HS-27A (cell line): Measurements from ENCODE around the gene RAD9B.
A peak's percentile ranks its signal among the peaks of the same experiment; 100 is the strongest.
"Not testable (repeated sequence)": the region's sequence is repeated elsewhere in the genome, so short reads cannot be mapped to it uniquely, and the experiment has no call there.

ENCODE experiments used
- DNase-seq: peaks from one replicate; pipeline ENCODE4 v3.0.0-alpha.2; 2012; ENCODE audit warnings: low read depth, missing footprints

Gene RAD9B

DNA sequence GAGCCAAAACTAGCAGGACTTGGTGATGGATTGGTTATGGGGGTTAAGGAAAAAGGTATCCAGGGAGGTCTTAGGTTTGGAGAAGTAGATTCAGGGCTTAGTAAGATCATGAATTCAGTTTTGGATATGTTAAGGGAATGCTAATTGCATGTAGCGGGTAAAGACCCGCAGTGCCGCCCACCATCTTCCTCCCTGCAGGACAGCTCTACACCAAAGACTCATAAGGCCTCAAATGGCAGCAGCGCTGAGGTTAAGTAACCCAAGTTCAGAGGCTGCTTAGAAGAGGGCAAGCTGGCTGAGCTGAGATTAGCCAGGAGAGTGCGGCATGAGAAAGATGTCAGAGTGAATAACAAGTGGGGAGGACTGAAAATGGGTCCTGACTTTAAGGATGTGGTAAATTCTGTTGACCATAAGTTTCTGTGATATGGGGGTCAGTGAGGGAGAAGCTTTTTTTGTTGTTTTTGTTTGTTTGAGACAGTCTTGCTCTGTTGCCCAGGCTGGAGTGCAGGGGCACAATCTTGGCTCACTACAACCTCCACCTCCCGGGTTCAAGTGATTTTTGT lies 26.2 kb downstream of the RAD9B start:
- no peak for DNase-seq

DNA sequence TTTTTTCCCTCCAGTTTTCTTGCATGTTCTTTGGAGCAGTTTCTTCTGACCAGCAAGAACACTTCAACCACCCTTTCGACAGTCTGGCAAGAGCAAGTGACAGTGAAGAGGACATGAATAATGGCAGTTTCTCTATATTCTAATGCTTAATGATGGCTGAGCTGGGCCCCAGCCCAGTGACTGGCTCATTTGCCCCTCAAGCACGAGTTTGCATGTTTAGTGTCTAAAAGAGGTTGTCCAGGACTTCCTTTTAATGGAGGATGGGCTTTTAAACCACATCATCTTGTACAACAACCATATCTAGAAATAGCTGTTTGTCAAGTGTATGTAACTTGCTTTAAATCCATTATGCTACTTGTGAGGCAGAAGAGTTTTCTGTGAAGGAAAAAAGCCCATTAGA lies 28.4 kb downstream of the RAD9B start:
- no peak for DNase-seq

GRCh38 chr12:110531741-110532333 lies 29.7 kb downstream of the RAD9B start:
- DNase-seq, result no peak

DNA sequence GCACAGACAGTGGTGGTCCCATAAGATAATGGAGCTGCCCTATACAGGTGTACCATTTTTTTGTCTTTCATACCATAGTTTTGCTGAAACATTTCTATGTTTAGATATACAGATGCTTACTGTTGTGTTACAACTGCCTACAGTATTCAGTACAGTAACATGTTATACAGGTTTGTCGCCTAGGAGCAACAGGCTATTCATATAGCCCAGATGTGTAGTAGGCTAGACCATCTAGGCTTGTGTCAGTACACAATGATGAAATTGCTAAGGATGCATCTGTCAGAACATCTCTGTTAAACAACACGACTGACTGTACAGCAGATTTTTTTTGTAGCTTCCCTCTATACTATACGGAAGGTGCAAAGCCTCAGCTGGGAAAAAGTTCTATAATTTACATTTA lies 30.5 kb downstream of the RAD9B start:
- no peak for DNase-seq

DNA sequence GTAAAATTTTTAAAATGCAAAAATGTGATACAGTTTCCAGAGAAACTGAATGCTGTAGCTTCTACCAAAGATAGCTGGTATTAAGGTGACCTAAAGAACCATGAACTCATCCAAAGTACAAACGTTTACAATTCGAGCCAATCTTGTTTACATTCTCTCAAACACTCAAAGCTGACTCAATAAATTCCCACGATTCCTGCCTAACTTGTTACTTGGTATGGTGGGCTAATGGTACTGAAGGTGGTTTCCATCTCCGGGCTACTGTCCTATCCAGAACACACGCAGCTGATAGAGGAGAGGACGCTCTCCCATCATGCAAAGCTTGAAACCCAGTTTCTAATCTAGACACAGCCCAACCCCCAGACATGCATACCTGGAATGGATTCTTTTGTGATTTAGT lies 31.5 kb downstream of the RAD9B start:
- no peak for DNase-seq

DNA sequence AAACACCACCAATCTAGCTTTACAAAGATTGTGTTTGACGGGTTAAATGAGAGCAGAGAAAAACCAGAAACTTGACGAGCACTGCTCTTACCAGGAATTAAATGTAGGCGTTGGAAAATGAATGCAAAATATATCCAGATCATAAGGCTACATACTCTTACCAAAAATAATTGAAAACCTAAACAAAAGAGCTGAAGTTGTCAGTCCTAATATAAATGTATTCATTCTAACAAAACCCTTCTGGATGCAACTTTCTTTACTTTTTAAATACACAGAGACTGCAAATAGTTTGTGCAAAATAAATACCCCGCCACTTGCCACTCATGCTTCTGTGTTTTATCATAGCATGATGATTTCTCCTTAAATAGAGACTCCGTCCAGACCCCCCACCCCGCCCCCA lies 32.7 kb downstream of the RAD9B start:
- DNase-seq, result no peak

GRCh38 chr12:110536834-110537604 lies 34.9 kb downstream of the RAD9B start:
- DNase-seq, result no peak

- DNase-seq, result no peak
Observed at GRCh38 chr12:110537605-110538409, 35.7 kb downstream of the RAD9B start.

DNA sequence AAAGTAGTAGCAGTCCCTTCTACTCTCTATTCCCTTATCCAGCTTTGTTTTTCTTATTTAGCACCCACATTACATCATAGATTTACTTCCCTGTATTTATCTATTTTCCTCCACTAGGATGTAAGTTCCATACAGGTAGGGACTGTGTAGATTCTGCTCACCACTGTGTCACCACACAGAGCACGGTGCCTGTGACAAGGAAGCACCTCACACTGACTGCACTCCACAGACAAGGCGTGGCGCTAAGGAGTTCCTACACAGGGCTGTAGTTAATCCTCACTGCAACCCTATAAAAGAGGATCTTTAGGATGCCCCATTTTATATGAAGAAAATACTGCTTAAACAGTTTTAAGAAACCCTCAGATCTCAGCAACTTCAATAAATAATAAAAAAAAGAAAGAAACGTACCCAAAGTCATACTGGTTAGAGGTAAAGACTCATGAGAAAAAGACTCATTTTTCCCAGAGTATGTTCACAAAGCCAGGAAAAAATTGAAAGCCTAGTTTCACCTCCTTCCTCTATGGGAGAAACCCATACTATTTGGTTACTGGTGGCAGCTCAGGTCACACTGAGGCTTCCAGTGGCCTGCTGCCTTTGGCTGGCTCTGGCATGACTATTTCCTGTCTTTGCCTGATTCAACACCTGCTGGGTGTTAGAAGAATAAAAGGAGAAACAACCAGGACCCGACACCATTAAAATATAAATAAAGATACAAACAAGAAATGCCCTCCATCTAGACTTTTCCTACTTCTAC lies 36.9 kb downstream of the RAD9B start:
- DNase-seq, result no peak

GRCh38 chr12:110540048-110540447 lies 37.9 kb downstream of the RAD9B start:
- no peak for DNase-seq

DNA sequence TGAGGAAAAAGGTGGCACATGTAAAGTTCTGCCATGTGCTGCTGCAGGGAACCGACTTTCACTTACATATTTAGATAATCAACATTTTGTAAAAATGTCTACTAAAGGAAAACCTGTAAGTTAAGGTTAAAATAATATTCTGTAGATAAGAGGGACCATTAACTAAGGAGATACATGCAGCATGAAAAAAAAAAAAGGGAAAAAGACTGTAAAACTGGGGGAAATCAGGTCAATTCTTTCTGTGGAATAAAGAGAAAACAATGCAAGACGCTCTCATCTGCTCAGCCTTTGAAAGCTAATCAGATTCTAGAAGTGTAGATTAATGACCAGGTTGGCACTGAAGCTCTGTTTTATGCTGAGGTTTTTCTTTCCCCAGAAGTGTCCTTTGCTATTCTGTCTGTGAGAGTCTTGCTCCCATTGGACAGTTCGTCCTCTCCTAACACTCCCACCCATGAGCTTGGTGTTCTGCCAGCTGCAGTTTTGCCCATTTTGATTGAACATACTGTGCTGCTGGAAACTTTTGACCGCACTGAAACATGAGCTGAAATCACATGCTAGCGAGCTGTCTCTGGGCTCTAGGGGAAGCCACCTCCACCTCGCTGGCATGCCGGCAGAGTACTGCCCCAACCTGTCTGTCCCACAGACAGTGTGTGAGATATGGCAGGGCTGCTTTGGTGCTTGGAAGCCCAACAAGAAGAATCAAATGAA lies 41.3 kb downstream of the RAD9B start:
- DNase-seq, result no peak

DNA sequence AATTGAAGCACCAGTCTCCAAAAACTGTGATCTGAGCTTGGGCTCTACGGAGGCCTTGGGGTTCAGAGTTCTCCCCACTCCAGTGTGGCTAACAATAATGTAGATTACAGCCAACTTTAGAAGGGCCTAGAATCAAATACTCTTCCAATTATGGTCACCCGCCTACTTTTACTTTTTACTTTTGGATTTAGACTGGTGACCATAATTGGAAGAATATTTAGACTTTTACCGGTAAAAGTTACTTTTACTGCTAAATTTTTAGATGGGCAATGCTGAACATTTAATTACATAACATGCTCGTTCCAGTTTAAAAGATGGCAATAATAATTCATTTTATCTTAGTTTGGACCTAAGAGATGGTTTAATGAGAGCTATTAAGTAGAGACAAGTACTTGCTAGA lies 41.8 kb downstream of the RAD9B start:
- DNase-seq, result no peak

DNA sequence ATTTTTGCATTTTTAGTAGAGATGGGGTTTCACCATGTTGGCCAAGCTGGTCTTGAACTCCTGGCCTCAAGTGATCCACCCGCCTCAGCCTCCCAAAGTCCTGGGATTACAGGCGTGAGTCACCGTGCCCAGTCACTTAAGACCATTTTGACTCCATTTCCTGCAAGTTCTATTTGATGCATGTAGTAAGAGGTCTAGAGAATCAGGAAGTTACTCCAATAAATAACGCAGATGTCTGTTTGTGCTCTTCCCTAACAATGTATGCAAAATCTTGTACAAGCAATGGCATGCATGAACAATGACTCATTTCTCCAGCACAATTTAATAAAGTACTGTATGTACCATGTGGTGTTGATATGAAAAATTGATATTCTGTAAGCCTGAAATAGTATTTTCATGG lies 43.1 kb downstream of the RAD9B start:
- not testable (repeated sequence) for DNase-seq

DNA sequence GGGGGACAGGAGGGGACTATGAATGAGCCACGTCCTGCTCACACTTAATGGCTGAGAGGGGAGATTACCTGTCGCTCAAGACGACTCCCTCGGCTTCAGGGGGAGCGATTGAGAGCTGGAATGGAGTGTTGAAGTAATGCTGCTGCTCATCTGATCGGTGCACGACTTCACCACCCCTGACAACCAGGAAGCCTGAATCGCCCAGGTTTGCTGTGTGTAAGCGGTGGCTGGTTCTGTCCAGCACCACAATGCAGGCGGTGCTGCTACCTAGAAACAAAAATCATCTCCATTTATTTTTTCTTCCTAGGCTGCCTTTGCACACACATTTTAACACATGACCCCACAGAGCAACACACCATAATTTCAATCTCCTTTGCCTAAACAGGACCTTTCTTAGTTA lies 43.7 kb downstream of the RAD9B start:
- no peak for DNase-seq

DNA sequence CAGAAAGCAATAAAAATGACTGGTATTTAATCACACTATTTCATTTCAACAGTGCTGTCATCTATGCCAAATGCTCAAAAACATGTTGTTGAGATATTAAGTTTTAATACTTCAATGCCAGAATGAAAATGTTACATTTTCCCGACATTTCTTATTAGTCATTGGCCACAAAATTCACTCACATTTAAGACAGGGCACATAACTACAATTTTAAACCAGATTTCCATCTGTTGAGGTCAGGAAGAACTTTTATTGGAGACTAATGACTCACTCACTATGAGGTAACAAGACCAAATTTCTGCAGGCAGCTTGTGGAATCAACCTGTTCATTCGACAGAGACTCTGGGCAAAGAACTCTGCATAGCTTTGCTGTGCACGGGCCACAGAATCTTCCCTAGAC lies 44.2 kb downstream of the RAD9B start:
- peak; percentile 74 for DNase-seq

DNA sequence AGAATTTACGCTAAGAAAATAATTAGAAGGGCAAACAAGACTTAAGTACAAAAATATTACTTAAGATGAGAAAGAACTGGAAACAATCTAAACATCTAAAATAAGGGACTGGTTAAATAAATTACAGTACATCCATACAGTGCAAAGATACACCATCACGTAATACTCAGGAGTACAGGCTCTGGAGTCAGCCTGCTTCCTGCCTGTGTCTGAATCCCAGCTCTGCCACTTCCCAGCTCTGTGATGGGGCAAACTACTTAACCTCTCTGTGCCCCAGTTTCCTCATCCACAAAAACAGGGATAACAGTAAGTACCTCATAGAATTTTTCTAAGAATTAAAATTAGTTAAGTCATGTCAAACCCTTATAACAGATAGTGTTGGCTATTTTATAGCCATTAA lies 45.0 kb downstream of the RAD9B start:
- no peak for DNase-seq

- no peak for DNase-seq
Observed at GRCh38 chr12:110548678-110549077, 46.5 kb downstream of the RAD9B start.

DNA sequence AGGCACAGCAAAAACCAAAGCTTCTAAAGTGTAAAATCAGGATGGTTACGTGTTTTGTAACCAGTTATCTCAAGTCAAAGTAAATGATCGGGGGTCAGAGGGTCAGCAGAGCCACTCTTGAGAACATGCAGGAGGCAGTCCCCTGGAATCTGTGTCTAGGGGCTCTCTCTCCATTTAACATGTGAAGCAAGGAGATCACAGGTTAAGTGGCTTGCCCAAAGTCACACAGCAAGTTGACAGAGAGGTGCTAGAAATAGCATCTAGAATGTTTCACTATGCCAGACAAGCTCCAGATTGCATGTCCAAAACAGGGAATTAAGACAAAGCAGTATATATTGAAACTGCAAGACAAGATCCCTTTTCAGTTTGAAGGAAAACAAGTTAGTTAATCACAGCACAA lies 47.6 kb downstream of the RAD9B start:
- no peak for DNase-seq

DNA sequence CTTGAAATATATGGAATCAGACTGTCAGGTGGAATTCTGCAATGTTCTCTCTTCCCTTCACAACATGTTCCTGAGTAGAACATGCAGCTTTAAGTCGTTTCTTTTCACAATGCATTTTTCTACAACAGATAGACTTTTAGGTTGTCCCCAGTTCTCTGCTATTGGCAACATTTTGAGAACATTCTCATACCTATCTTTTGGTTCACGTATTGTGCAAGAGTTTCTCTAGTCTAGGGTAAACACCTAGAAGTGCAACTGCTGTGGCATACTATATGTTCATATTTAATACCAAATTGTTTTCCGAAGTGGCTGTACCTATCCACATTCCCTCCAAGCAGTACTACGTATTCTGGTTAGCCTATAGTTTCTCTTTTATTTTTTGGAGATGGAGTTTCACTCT lies 48.9 kb downstream of the RAD9B start:
- DNase-seq, result no peak
